HCT116 (cell line): ENCODE measurements around the gene APAF1. TPM values are rescaled to one million over a fixed set of nuclear protein-coding genes. Genes with fewer than 3 reads are reported as not detected.

Experiments used
- ATAC-seq: fragments of 200-7000 bp; cut with Tn5 transposase; 2 replicates; pipeline ENCODE4 v1.9.1; 2020; ENCODE audit warnings: mild to moderate bottlenecking, moderate library complexity
- BruUV-seq: library from RNA; stranded (reverse); fragments of 400-500 nt; replicated peaks from 2 replicates; lab custom pipeline; 2021; lab: Mats Ljungman, UMichigan
- CTCF ChIA-PET: fragments of 300-600 bp; sonication (Branson Sonifier 250); formaldehyde crosslinking; loops from one replicate; lab custom pipeline; 2021; ENCODE audit warnings: antibody characterized with exemption; lab: Charles Lee
- POLR2A ChIA-PET: fragments of 300-600, 350-600 bp; sonication (Branson Sonifier 250); formaldehyde crosslinking; loops from one replicate; lab custom pipeline; 2021; ENCODE audit warnings: antibody characterized with exemption; lab: Charles Lee
- RAD21 ChIA-PET, 2 experiments: fragments of 300-600 bp; sonication (Branson Sonifier 250); formaldehyde crosslinking; loops; one replicate each; lab custom pipeline; 2023; ENCODE audit warnings: low total read pairs in 2 of 2; ENCODE audit not compliant: uncharacterized antibody in 2 of 2, unreplicated experiment in 2 of 2, low non-redundant PET in 1 of 2; lab: Charles Lee
- DNase-seq: peaks from one replicate; pipeline ENCODE4 v3.0.0-alpha.2; 2010; ENCODE audit warnings: low read depth, low spot score
- H2AFZ ChIP-seq: fragments of 200-600 bp; shearing (Covaris generic), sonication (generic); 2 replicates; pipeline ENCODE4 v1.6.1; 2017; ENCODE audit warnings: low read depth, mixed run types, mixed read lengths, antibody characterized with exemption, low read length; ENCODE audit not compliant: poor library complexity, severe bottlenecking
- H3K27ac ChIP-seq: 2 replicates; pipeline ENCODE4 v1.5.1; 2012; ENCODE audit warnings: low read depth, low read length
- H3K27me3 ChIP-seq: fragments of 200-600 bp; sonication (generic); 2 replicates; pipeline ENCODE4 v1.6.1; 2016; ENCODE audit warnings: mixed run types, low read length, mixed read lengths; ENCODE audit not compliant: insufficient read depth
- H3K36me3 ChIP-seq, 2 experiments: fragments of 200-500 bp in 1 of 2; fragments of 200-600 bp in 1 of 2; sonication (Bioruptor generic) in 1 of 2; sonication (generic) in 1 of 2; 2 replicates each; pipeline versions ENCODE4 v1.5.1 to v1.6.1; 2014 to 2016; ENCODE audit warnings: low read length in 2 of 2, inconsistent platforms in 1 of 2, mixed read lengths in 1 of 2, mixed run types in 1 of 2; ENCODE audit not compliant: insufficient read depth in 2 of 2, control insufficient read depth in 1 of 2
- H3K4me1 ChIP-seq, 2 experiments: fragments of 200-600 bp in 1 of 2; sonication (generic) in 1 of 2; 2 replicates each; pipeline versions ENCODE4 v1.5.1 to v1.6.1; 2012 to 2017; ENCODE audit warnings: low read length in 2 of 2, inconsistent platforms in 1 of 2, mild to moderate bottlenecking in 1 of 2, mixed read lengths in 1 of 2, mixed run types in 1 of 2, moderate library complexity in 1 of 2; ENCODE audit not compliant: insufficient read depth in 2 of 2, control insufficient read depth in 1 of 2
- H3K4me2 ChIP-seq: fragments of 200-600 bp; sonication (generic); 2 replicates; pipeline ENCODE4 v1.6.1; 2017; ENCODE audit warnings: mixed run types, low read length, mixed read lengths
- H3K4me3 ChIP-seq, 2 experiments: fragments of 200-600 bp in 1 of 2; sonication (generic) in 1 of 2; replicated peaks in 1 of 2; 2 replicates each; pipeline ENCODE4 v1.5.1; 2011 to 2016; ENCODE audit warnings: low read length in 2 of 2, control low read depth in 1 of 2, low read depth in 1 of 2, mild to moderate bottlenecking in 1 of 2, mixed read lengths in 1 of 2, mixed run types in 1 of 2
- H3K79me2 ChIP-seq: fragments of 200-600 bp; sonication (generic); 2 replicates; pipeline ENCODE4 v1.6.1; 2017; ENCODE audit warnings: mild to moderate bottlenecking, mixed run types, low read length, moderate library complexity, mixed read lengths; ENCODE audit not compliant: insufficient read depth
- H3K9ac ChIP-seq: fragments of 200-600 bp; sonication (generic); 2 replicates; pipeline ENCODE4 v1.6.1; 2016; ENCODE audit warnings: low read length, mixed read lengths
- H3K9me2 ChIP-seq: fragments of 200-600 bp; sonication (generic), shearing (Covaris generic); 2 replicates; pipeline ENCODE4 v1.6.1; 2017; ENCODE audit warnings: mixed run types, mild to moderate bottlenecking, moderate library complexity; ENCODE audit not compliant: insufficient read depth
- H3K9me3 ChIP-seq, 2 experiments: fragments of 200-500 bp in 1 of 2; fragments of 200-600 bp in 1 of 2; sonication (Bioruptor generic) in 1 of 2; sonication (generic) in 1 of 2; 2 replicates each; pipeline ENCODE4 v1.6.1; 2014 to 2017; ENCODE audit warnings: low read length in 2 of 2, mixed read lengths in 2 of 2, inconsistent platforms in 1 of 2, low read depth in 1 of 2, mild to moderate bottlenecking in 1 of 2, mixed run types in 1 of 2, moderate library complexity in 1 of 2; ENCODE audit not compliant: control insufficient read depth in 1 of 2, insufficient read depth in 1 of 2
- H4K20me1 ChIP-seq: fragments of 200-600 bp; sonication (generic), shearing (Covaris generic); 2 replicates; pipeline ENCODE4 v1.6.1; 2017; ENCODE audit warnings: mixed run types, mild to moderate bottlenecking, moderate library complexity; ENCODE audit not compliant: insufficient read depth
- ATF3 ChIP-seq: IDR thresholded peaks from 2 replicates; pipeline ENCODE4 v1.6.1; 2012
- CBX3 ChIP-seq: IDR thresholded peaks from 2 replicates; pipeline ENCODE4 v1.6.1; 2012; ENCODE audit warnings: low read depth
- CTCF ChIP-seq, 3 experiments: fragments of 200-600 bp in 1 of 3; sonication (generic) in 1 of 3; IDR thresholded peaks in 2 of 3; conservative IDR thresholded peaks in 1 of 3; 2 replicates each; pipeline ENCODE4 v1.5.1; 2012 to 2017; ENCODE audit warnings: low read depth in 2 of 3, low read length in 2 of 3, antibody characterized with exemption in 1 of 3, borderline replicate concordance in 1 of 3, control low read depth in 1 of 3, mild to moderate bottlenecking in 1 of 3, mixed read lengths in 1 of 3, mixed run types in 1 of 3, moderate library complexity in 1 of 3; ENCODE audit not compliant: insufficient read depth in 1 of 3
- EGR1 ChIP-seq: IDR thresholded peaks from 2 replicates; pipeline ENCODE4 v1.6.1; 2012; ENCODE audit warnings: low read depth
- ELF1 ChIP-seq: IDR thresholded peaks from 2 replicates; pipeline ENCODE4 v1.6.1; 2012; ENCODE audit warnings: low read depth, borderline replicate concordance
- EZH2 ChIP-seq: fragments of 200-600 bp; sonication (generic); IDR thresholded peaks from 2 replicates; pipeline ENCODE4 v1.6.1; 2017; ENCODE audit warnings: antibody characterized with exemption, mixed run types
- EZH2phosphoT487 ChIP-seq: fragments of 200-600 bp; IDR thresholded peaks from 2 replicates; pipeline ENCODE4 v1.6.1; 2018; ENCODE audit warnings: antibody characterized with exemption, borderline replicate concordance
- FOSL1 ChIP-seq: IDR thresholded peaks from 2 replicates; pipeline ENCODE4 v1.6.1; 2012; ENCODE audit warnings: low read depth
- JUND ChIP-seq: IDR thresholded peaks from 2 replicates; pipeline ENCODE4 v1.6.1; 2012
- POLR2A ChIP-seq: IDR thresholded peaks from 2 replicates; pipeline ENCODE4 v1.7.0; 2011; ENCODE audit warnings: borderline replicate concordance; ENCODE audit not compliant: insufficient read depth, insufficient read length; ENCODE audit errors: extremely low read depth
- REST ChIP-seq: IDR thresholded peaks from 2 replicates; pipeline ENCODE4 v1.6.1; 2012; ENCODE audit warnings: low read depth
- SP1 ChIP-seq: IDR thresholded peaks from 2 replicates; pipeline ENCODE4 v1.6.1; 2012; ENCODE audit warnings: low read depth
- SRF ChIP-seq: IDR thresholded peaks from 2 replicates; pipeline ENCODE4 v1.6.1; 2012; ENCODE audit warnings: low read depth
- YY1 ChIP-seq: IDR thresholded peaks from 2 replicates; pipeline ENCODE4 v1.6.1; 2011; ENCODE audit warnings: low read length, low read depth, moderate library complexity, mild to moderate bottlenecking; ENCODE audit not compliant: insufficient replicate concordance; ENCODE audit errors: extremely low read depth
- ZFX ChIP-seq: fragments of 450-650 bp; IDR thresholded peaks from 2 replicates; pipeline ENCODE4 v1.6.1; 2017
- ZNF274 ChIP-seq: fragments of 200-500 bp; sonication (Bioruptor generic); IDR thresholded peaks from 2 replicates; pipeline ENCODE4 v1.6.1; 2014; ENCODE audit warnings: mild to moderate bottlenecking, low read depth, low read length, inconsistent platforms
- intact Hi-C: fragments of 100-400 bp; cut with micrococcal nuclease; formaldehyde crosslinking; loops from 2 replicates; pipeline ENCODE4 v1.10.0; 2022
- total RNA-seq: library from RNA; stranded (reverse); gene quantifications from one replicate; pipeline ENCODE4 v1.2.1, GENCODE V29; 2021; ENCODE audit not compliant: unreplicated experiment
- TF ChIP-seq, protein P1 (sequence below): IDR thresholded peaks from 2 replicates; pipeline ENCODE4 v1.6.1; 2011; ENCODE audit warnings: mild to moderate bottlenecking, low read length, moderate library complexity; ENCODE audit not compliant: insufficient replicate concordance; ENCODE audit errors: extremely low read depth

APAF1 gene
- total RNA-seq, 1 experiment from 2014 or later = 13.9 TPM

DNA sequence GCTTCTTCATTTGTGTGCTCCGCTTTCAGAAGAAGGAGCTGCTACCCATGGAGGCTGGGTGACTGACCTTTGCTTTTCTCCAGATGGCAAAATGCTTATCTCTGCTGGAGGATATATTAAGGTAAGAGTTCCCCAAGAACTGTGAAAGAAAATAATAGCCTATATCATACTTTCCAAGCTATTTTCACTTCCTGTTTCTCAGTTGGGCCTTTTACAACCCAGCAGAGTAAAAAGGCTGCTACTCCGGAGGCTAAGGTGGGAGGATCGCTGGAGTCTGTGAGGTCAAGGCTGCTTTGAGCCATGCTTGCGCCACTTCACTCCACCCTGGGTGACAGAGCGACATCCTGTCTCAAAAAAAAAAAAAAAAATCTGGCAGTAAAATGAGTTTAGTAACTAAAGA, 82.1 kb downstream of the APAF1 start (continued):
- TF ChIP-seq, protein P1, sequence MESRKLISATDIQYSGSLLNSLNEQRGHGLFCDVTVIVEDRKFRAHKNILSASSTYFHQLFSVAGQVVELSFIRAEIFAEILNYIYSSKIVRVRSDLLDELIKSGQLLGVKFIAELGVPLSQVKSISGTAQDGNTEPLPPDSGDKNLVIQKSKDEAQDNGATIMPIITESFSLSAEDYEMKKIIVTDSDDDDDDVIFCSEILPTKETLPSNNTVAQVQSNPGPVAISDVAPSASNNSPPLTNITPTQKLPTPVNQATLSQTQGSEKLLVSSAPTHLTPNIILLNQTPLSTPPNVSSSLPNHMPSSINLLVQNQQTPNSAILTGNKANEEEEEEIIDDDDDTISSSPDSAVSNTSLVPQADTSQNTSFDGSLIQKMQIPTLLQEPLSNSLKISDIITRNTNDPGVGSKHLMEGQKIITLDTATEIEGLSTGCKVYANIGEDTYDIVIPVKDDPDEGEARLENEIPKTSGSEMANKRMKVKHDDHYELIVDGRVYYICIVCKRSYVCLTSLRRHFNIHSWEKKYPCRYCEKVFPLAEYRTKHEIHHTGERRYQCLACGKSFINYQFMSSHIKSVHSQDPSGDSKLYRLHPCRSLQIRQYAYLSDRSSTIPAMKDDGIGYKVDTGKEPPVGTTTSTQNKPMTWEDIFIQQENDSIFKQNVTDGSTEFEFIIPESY = no peak
- TF ChIP-seq SP1 (no peak), ELF1 (no peak)

DNA sequence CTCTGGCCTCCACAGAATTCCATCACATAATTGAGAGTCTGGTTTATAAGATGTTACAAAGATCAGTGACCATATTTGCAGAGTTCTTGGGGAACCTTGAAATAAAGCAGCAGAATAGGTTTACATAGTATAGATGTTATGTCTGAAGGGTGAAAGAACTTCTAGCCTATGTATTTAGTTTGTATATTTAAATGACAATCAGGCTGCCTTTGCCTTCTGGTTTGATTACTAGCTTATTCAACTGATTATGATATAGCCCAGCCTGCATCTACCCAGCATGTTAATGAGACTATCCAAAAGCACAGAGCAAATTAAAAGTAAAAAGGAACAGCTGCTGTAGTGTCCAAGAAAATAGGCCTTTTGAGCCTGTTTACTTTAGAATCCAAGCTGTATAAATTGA, 85.3 kb downstream of the APAF1 start:
- H3K36me3 ChIP-seq = peaks cover 0 to 16% of the 10 kb centered on the region in 2 experiments; a peak in 2 of 4 replicates
- no peak overlapping the region for H3K4me2 ChIP-seq
- DNase-seq (no peak), ATAC-seq (no peak)
- no peaks in the 10 kb centered on the region for H3K27me3 ChIP-seq
- RAD21 ChIA-PET = no interaction called here
- H3K9ac ChIP-seq = no peak overlapping the region
- CTCF ChIA-PET = no interaction called here
- H4K20me1 ChIP-seq = no peaks in the 10 kb centered on the region
- H3K4me3 ChIP-seq = no peak overlapping the region
- intact Hi-C loops = no loop called here
- H3K9me3 ChIP-seq = no peaks in the 10 kb centered on the region
- no peak overlapping the region for H3K27ac ChIP-seq
- BruUV-seq = no TSS peak
- H3K4me1 ChIP-seq = no peaks in the 10 kb centered on the region
- no peaks in the 10 kb centered on the region for H3K9me2 ChIP-seq
- H3K79me2 ChIP-seq = no peaks in the 10 kb centered on the region
- POLR2A ChIA-PET = no interaction called here
- no peak overlapping the region for H2AFZ ChIP-seq
- TF ChIP-seq, protein P1 = no peak
- TF ChIP-seq ATF3 (no peak), CTCF (IDR thresholded peaks at IDR 0.05 in 2 of 3, conservative IDR thresholded peaks at IDR 0.05 in 1 of 3; ENCODE audit: borderline replicate concordance in 1 of 3, insufficient read depth in 1 of 3, low read depth in 2 of 3, low read length in 2 of 3) (no peak), JUND (no peak), EGR1 (no peak), FOSL1 (no peak), EZH2phosphoT487 (no peak), SRF (no peak), POLR2A (no peak), ZNF274 (no peak), REST (no peak), ZFX (no peak), CBX3 (no peak), SP1 (no peak), YY1 (no peak), EZH2 (no peak)
